Colonic mucosa (tissue), 4 donors: ENCODE measurements around the gene SEC24C. TPM values are rescaled to one million over a fixed set of nuclear protein-coding genes. Genes with fewer than 3 reads are reported as not detected.

Experiments used
- DNase-seq: peaks from one replicate; pipeline ENCODE4 v3.0.0-alpha.2; 2020
- H3K27ac ChIP-seq: fragments of 200-600 bp; one replicate; pipeline ENCODE4 v1.8.0; 2021
- H3K27me3 ChIP-seq: fragments of 200-600 bp; one replicate; pipeline ENCODE4 v1.8.0; 2021
- H3K36me3 ChIP-seq: fragments of 200-600 bp; one replicate; pipeline ENCODE4 v1.8.0; 2021
- H3K4me1 ChIP-seq: fragments of 200-600 bp; one replicate; pipeline ENCODE4 v1.8.0; 2021; ENCODE audit warnings: mild to moderate bottlenecking
- H3K4me3 ChIP-seq: fragments of 200-600 bp; one replicate; pipeline ENCODE4 v1.8.0; 2021
- H3K9ac ChIP-seq, 2 donors: one replicate each; pipeline ENCODE4 v1.7.0; 2013; ENCODE audit warnings: control low read depth in 2 of 2, low read depth in 2 of 2, low read length in 2 of 2
- H3K9me3 ChIP-seq: fragments of 200-600 bp; one replicate; pipeline ENCODE4 v1.8.0; 2021
- intact Hi-C: fragments of 100-400 bp; cut with DNase I; formaldehyde crosslinking; loops from one replicate; pipeline ENCODE4 v1.14.1; 2022
- total RNA-seq, 2 donors: library from RNA; stranded (reverse); fragmentation: NEBNext Ultra II Directional in 1 of 2; extraction: Animal tissue kit (Norgen Biotek cat#: 25700) in 1 of 2; gene quantifications; one replicate each; pipeline ENCODE4 v1.2.1, GENCODE V29; 2021
- TF ChIP-seq, protein P1 (sequence below): fragments of 200-600 bp; IDR thresholded peaks from one replicate; pipeline ENCODE4 v1.8.0; 2022; ENCODE audit warnings: antibody characterized with exemption, mild to moderate bottlenecking
- donor health status: healthy.
- donor health status: DM: no; HTN: no; CAD: no.
- donor health status: DM: no; HTN: no; CAD: no.

Gene SEC24C
- total RNA-seq, 2 donors from 2014 or later = 66.0 to 94.8 TPM

DNA sequence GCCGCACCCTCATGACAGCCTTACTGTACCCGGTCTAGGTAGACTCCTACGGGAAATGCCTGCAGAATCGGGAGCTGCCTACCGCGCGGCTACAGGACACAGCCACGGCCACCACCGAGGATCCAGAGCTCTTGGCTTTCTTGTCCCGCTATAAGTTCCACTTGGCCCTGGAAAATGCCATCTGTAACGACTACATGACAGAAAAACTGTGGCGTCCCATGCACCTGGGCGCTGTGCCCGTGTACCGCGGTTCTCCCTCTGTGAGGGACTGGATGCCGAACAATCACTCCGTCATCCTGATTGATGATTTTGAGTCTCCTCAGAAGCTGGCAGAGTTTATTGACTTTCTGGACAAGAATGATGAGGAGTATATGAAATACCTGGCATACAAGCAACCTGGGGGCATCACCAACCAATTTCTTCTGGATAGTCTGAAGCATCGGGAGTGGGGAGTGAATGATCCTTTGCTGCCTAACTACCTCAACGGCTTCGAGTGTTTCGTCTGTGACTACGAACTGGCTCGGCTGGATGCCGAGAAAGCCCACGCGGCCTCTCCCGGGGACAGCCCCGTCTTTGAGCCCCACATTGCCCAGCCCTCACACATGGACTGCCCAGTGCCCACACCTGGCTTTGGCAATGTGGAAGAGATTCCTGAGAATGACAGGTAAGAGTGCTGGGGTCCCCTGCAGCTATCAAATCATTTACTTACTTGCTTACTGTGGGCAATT is 29.1 kb downstream of the SEC24C start:
- Histone ChIP-seq H3K36me3 (peaks cover 14% of the 10 kb centered on the region), H3K9me3 (no peaks in the 10 kb centered on the region), H3K4me1 (peaks cover 11% of the 10 kb centered on the region), H3K4me3 (peak overlapping the region; percentile 85), H3K9ac (peak overlapping the region; percentile 81 to 95), H3K27ac (peak overlapping the region; percentile 97), H3K27me3 (no peaks in the 10 kb centered on the region)
- TF ChIP-seq, protein P1, sequence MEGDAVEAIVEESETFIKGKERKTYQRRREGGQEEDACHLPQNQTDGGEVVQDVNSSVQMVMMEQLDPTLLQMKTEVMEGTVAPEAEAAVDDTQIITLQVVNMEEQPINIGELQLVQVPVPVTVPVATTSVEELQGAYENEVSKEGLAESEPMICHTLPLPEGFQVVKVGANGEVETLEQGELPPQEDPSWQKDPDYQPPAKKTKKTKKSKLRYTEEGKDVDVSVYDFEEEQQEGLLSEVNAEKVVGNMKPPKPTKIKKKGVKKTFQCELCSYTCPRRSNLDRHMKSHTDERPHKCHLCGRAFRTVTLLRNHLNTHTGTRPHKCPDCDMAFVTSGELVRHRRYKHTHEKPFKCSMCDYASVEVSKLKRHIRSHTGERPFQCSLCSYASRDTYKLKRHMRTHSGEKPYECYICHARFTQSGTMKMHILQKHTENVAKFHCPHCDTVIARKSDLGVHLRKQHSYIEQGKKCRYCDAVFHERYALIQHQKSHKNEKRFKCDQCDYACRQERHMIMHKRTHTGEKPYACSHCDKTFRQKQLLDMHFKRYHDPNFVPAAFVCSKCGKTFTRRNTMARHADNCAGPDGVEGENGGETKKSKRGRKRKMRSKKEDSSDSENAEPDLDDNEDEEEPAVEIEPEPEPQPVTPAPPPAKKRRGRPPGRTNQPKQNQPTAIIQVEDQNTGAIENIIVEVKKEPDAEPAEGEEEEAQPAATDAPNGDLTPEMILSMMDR = no peak
- intact Hi-C loops = no loop called here
- DNase-seq = no peak

DNA sequence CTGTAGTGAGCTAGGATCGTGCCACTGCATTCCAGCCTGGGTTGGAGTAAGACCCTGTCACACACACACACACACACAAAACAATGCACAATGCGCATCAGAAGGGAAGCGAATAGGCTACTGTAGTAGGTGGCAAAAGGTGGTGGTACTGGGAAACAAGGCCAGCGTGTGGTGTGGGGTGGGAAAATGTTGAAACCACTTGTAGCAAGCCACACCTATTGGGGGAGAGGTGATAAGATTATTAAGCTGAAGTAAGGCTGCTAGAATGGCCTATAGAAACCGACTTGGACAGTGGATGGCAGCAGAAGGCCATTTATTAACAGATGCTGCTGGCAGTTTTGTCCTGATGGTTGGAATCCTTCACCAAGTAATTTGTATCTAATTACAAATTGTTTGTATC is 30.5 kb downstream of the SEC24C start:
- H3K9ac ChIP-seq = no peak overlapping the region
- no peaks in the 10 kb centered on the region for H3K9me3 ChIP-seq
- peaks cover 11% of the 10 kb centered on the region for H3K4me1 ChIP-seq
- no peak overlapping the region for H3K27ac ChIP-seq
- peaks cover 18% of the 10 kb centered on the region for H3K36me3 ChIP-seq
- peak overlapping the region; percentile 85 for H3K4me3 ChIP-seq
- no peak for DNase-seq
- intact Hi-C loops = no loop called here
- H3K27me3 ChIP-seq = no peaks in the 10 kb centered on the region
- TF ChIP-seq, protein P1 = no peak

DNA sequence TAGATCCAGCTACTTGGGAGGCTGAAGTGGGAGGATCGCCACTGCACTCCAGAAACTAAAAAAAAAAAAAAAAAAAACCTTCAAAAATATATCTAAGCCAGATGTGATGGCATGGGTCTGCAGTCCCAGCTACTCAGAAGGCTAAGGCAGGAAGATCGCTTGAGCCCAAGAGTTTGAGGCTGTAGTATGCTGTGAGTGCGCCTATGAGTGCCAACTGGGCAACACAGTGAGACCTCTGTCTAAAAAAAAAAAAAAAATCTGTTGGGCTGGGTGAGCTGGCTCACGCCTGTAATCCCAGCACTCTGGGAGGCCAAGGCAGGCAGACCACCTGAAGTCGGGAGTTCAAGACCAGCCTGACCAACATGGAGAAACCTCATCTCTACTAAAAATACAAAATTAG is 34.8 kb downstream of the SEC24C start:
- peaks cover 13% of the 10 kb centered on the region for H3K4me1 ChIP-seq
- H3K9ac ChIP-seq = no peak overlapping the region
- no peak overlapping the region for H3K4me3 ChIP-seq
- peaks cover 9% of the 10 kb centered on the region for H3K36me3 ChIP-seq
- intact Hi-C loops = no loop called here
- TF ChIP-seq, protein P1 = no peak
- DNase-seq = no peak
- H3K9me3 ChIP-seq = no peaks in the 10 kb centered on the region
- no peak overlapping the region for H3K27ac ChIP-seq
- H3K27me3 ChIP-seq = no peaks in the 10 kb centered on the region

DNA sequence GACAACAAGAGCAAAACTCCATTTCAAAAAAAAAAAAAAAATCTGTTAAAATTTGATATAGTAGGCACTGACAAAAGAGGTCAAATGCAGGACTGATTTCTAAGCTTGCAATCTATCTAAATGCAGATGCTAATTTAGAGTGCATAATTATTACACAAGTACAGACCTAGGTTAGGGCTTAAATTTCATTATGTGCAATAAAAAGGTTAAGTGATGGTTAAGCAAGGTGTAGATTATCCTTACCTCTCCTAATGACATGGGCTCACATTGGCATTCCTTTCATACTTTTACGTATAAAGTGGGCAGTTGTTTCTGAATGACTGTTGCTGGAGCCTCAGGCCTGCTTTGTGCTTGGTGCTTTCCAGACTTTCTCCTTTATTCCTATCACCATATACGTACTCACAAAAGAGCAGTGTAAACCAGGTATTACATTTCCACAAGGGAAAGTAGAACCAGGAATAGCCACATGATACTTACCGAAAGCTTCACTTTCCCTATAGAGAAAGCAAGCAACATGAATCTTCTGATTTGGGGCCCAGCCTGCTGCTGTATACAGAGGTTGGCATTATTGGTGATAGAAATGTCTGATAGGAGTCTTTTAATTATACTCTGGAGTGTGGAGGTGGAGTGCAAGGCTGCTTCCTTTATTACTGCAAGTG is 35.5 kb downstream of the SEC24C start:
- Histone ChIP-seq H3K9me3 (no peaks in the 10 kb centered on the region), H3K4me3 (no peak overlapping the region), H3K27ac (no peak overlapping the region), H3K27me3 (no peaks in the 10 kb centered on the region), H3K4me1 (peaks cover 10% of the 10 kb centered on the region), H3K36me3 (peaks cover 9% of the 10 kb centered on the region), H3K9ac (no peak overlapping the region)
- TF ChIP-seq, protein P1 = no peak
- intact Hi-C loops = no loop called here
- no peak for DNase-seq

DNA sequence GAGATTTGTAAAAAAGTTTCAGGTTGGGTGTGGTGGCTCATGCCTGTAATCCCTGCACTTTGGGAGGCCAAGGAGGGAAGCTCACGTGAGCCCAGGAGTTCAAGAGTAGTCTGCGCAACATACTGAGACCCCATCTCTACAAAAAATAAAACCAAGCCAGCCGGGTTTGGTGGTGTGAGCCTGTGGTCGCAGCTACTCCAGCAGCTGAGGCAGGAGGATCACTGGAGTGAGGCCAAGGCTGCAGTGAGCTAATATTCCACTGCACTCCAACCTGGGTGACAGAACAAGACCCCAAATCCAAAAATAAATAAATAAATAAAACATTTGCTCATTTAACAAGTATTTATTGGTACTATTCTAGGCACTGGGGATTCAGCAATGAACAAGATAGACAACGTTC is 36.1 kb downstream of the SEC24C start:
- peaks cover 9% of the 10 kb centered on the region for H3K36me3 ChIP-seq
- H3K27ac ChIP-seq = no peak overlapping the region

More for the DNA sequence above, 36.1 kb downstream of the SEC24C start:
- Histone ChIP-seq H3K9ac (no peak overlapping the region), H3K4me1 (peaks cover 4% of the 10 kb centered on the region), H3K4me3 (no peak overlapping the region), H3K27me3 (no peaks in the 10 kb centered on the region), H3K9me3 (no peaks in the 10 kb centered on the region)
- TF ChIP-seq, protein P1 = no peak
- DNase-seq = no peak
- intact Hi-C loops = no loop called here
